GM12801 (cell line): ENCODE measurements around the gene CYP26A1.

Source experiments
- CTCF ChIP-seq: IDR thresholded peaks from one replicate; pipeline ENCODE4 v1.5.1; 2011; ENCODE audit warnings: control low read depth; ENCODE audit not compliant: insufficient read length; ENCODE audit errors: extremely low read depth

The CYP26A1 gene

GRCh38 chr10:93123766-93124165, 50.1 kb downstream of the CYP26A1 start:
- TF ChIP-seq CTCF, result no peak

- no peak for TF ChIP-seq CTCF
These were observed 51.1 kb downstream of the CYP26A1 start for GRCh38 chr10:93124580-93125318.

- no peak for TF ChIP-seq CTCF
These were observed 52.3 kb downstream of the CYP26A1 start for GRCh38 chr10:93125966-93126365.

- TF ChIP-seq CTCF, result no peak
These were observed 52.9 kb downstream of the CYP26A1 start for GRCh38 chr10:93126483-93127052.
